Posterior vena cava (tissue), 2 donors: Measurements from ENCODE around the gene FAM236B. TPM values are rescaled to one million over a fixed set of nuclear protein-coding genes. Genes with fewer than 3 reads are reported as not detected.
"Not testable (repeated sequence)": the region's sequence is repeated elsewhere in the genome, so short reads cannot be mapped to it uniquely, and the experiment has no call there.

Source experiments
- DNase-seq: peaks from one replicate; pipeline ENCODE4 v3.0.0-alpha.2; 2020; ENCODE audit warnings: low spot score
- intact Hi-C, 2 donors: fragments of 100-400 bp; cut with DNase I; formaldehyde crosslinking; loops; one replicate each; pipeline versions ENCODE4 v1.14.1 to v1.14.2; 2022 to 2023
- long read RNA-seq, 2 donors: library from polyadenylated mRNA; unstranded; transcript quantifications; one replicate each; pipeline ENCODE4 v2.0.0, GENCODE V29; 2020 to 2021
- total RNA-seq, 2 donors: library from RNA; stranded (reverse); fragmentation: NEBNext Ultra II Directional; extraction: Animal tissue kit (Norgen Biotek cat#: 25700); gene quantifications; one replicate each; pipeline ENCODE4 v1.2.1, GENCODE V29; 2021
- donor health status: DM: yes; HTN: yes; CAD: no.
- donor health status: DM: yes; HTN: yes; CAD: no.

FAM236B gene
- not detected for total RNA-seq
- long read RNA-seq, donor 1 = 0 reads
- long read RNA-seq, donor 2 = 0 reads

GRCh38 chrX:72782560-72782959 lies at the start of gene FAM236B:
Gene FAM236B, minus strand, starts transcription at chrX:72782660. Its CDS starts 100 bp downstream, at chrX:72782560.
- DNase-seq, intact Hi-C loops: not testable (repeated sequence)

GRCh38 chrX:72830701-72831100 lies 48.2 kb upstream of the FAM236B start:
- intact Hi-C loops, DNase-seq: not testable (repeated sequence)

DNA sequence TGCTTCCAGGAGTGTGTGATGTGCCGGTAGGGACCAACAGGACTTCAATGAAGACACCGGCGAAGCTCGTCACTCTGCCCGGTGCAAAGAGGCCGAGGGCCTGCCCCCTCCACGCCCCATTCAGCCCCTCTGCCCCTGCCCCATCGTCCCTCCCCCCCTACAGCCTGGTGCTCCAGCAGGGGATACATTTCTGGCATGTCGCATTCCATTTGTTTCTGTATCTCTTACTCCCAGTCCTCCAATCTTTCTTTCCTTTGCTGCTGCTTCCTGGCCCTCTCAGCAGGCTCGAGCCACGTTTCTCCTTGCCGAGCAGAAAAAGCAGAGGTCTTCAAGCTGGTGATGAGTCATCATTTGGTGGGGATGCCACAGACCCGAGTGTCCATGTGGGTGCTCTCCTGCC lies 25.6 kb upstream of the FAM236B start, which contains the start of gene FAM236D:
Gene FAM236D, minus strand, starts transcription at position 101 of the 400 bp plus-strand sequence. Its CDS starts 100 bp downstream, at position 1.
- DNase-seq, intact Hi-C loops: not testable (repeated sequence)

GRCh38 chrX:72790390-72790789 lies 7.9 kb upstream of the FAM236B start:
- DNase-seq, intact Hi-C loops: not testable (repeated sequence)

DNA sequence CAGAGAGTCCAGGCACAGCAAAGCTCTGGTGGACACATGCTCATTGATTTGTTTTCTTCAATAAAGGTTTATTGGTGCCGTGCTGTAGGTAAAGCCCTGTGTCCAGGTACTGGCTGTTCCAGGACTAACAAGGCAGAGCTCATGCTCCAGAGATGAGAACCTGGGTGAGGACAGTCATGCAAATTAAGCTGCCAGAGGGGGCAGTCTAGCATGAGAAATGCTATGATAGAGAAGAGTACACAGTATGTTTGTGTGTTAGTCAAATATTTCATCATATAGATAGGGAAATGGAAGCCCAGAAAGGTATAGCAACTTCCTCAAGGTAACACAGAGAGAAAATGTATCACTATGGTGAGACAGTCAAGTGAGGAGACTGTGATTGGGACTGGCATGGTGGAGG lies 5.7 kb upstream of the FAM236B start:
- DNase-seq, intact Hi-C loops: not testable (repeated sequence)

- intact Hi-C loops, DNase-seq: not testable (repeated sequence)
Measured at GRCh38 chrX:72783964-72784363, 1.5 kb upstream of the FAM236B start.

- intact Hi-C loops, DNase-seq: not testable (repeated sequence)
Measured at GRCh38 chrX:72783365-72783936, 991 bp upstream of the FAM236B start.

GRCh38 chrX:72778146-72778545 lies 4.3 kb downstream of the FAM236B start:
- DNase-seq, intact Hi-C loops: not testable (repeated sequence)

DNA sequence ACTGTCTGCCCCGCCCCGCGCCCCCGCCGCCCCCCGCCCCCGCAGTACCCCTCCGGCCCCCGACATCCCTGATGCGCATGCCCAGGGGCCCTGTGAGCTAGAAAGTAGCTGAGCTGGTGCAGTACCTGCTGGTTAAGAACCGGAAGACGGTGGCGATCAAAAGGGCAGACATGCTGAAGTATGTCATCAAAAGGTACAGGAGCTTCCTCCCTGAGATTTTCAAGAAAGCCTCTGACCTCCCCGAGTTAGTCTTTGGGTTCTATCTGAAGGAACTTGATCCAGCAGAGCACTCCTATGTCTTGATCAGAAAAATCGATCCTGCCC lies 5.0 kb downstream of the FAM236B start:
- intact Hi-C loops, DNase-seq: not testable (repeated sequence)

DNA sequence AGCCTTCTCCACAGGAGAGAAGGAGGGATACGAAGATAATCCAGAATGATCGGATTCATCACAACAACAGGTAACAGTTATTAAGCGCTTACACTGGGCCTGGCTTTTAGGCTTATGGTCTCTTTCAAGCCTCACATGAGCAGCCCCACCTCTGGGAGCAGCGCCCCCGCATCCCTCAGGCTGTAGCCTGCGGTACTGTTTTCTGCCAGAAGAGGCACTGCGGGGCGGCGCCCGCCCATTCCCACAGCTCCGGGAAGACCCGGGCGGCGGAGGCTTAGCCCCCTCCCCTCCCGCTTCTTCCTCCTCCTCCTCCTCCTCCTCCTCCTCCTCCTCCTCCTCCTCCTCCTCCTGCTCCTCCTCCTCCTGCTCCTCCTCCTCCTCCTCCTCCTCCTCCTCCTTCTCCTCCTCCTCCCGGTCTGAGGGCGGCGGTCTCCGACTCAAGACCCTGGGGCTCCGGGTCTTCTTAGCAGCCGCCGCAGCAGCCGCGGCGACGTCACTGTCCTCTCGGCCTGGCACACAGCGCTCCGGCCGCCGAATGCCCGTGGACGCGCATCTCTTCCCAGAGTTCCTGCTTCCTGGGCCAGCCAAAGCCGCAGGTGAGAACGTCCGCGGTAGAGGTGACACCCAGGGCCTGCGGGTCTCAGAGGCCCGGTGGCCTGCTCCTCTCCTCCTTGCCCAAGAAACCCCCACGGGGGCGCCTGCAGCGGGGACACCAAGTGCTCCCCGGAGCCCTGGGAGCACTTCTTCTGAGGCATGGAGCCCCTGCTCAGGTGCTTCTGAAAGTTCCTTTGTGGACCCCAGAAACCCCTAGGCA lies 5.6 kb downstream of the FAM236B start, which contains the start of gene DMRTC1B:
Gene DMRTC1B, plus strand, starts transcription at position 238 of the 814 bp plus-strand sequence. CDS start 68,246 bp downstream, outside the sequence.
- DNase-seq, intact Hi-C loops: not testable (repeated sequence)

- DNase-seq, intact Hi-C loops: not testable (repeated sequence)
Measured at GRCh38 chrX:72760454-72760853, 22.0 kb downstream of the FAM236B start.

DNA sequence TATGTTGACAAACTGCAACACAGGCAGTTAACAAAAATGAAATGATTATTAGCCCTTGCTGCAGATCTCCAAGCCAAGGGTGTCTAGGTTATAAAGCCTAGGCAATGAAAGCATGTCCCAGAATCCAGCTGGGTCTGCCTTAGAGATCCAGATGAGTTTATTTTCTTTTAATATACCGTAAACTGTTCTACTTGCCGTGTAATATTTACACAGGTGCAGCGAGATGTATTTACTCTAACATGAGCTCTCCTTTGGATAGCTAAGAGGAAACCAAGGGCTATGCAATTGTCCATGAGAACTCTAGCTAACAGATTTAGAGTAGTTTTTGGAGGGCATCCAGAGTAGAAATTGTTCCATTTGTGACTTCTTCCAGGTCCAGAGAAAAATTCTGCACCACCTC lies 33.9 kb downstream of the FAM236B start:
- intact Hi-C loops, DNase-seq: not testable (repeated sequence)

DNA sequence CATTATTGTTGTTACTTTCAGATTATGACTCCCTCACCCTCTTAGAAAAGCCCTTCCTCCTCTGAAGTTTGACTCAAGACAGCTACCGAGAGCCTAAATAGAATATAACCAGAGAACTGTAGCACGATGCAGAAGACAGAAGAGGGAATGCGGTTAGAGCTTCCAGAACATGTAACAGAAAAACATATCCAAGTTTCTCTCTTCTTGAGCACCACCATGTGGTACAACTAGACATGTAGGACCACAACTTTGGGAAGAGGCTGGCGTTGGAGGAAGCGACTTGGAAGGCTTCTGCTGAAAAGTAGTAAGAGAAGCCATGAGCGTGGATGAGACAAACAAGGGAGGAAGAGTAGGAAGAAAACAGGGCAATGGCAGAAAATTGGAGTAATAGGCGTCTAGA lies 36.9 kb downstream of the FAM236B start:
- DNase-seq, intact Hi-C loops: not testable (repeated sequence)

DNA sequence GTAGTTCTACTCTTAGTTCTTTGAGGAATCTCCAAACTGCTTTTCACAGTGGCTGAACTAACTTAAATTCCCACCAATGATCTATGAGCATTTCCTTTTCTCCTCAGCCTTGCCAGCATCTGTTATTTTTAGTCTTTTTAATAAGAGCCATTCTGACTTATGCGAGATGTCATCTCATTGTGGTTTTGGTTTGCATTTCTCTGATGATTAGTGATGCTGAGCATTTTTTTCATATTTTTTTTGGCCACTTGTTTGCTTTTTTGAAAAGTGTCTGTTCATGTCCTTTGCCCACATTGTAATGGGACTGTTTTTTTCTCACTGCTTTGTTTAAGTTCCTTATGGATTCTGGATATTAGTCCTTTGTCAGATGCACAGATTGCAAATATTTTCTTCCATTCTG lies 46.9 kb downstream of the FAM236B start:
- intact Hi-C loops = no loop called here
- no peak for DNase-seq

DNA sequence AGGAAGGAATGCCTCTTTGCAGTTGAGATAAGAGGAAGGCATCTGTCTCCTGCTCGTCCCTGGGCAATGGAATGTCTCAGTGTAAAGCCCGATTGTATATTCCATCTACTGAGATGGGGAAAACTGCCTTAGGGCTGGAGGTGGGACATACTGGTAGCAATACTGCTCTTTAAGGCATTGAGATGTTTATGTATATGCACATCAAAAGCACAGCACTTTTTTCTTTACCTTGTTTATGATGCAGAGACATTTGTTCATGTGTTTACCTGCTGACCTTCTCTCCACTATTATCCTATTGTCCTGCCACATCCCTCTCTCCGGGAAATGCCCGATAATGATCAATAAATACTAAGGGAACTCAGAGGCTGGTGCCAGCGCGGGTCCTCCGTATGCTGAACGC lies 48.8 kb downstream of the FAM236B start:
- intact Hi-C loops, DNase-seq: not testable (repeated sequence)

Other genes starting within 250 kb of the FAM236B start
- 10 to 100 TPM; 24.7 to 25.6 TPM for gene HDAC8, start 209.8 kb downstream of the FAM236B start, total RNA-seq
- gene PHKA1, start 68.4 kb downstream of the FAM236B start, total RNA-seq = 1 to 10 TPM; 5.6 to 7.9 TPM
- gene DMRTC1B, start 5.8 kb downstream of the FAM236B start, total RNA-seq = not detected
- not detected for gene FAM236D, start 25.6 kb upstream of the FAM236B start, total RNA-seq
- not detected for gene FAM236C, start 130.0 kb upstream of the FAM236B start, total RNA-seq
- gene FAM236A, start 155.5 kb upstream of the FAM236B start, total RNA-seq = not detected
- gene DMRTC1, start 161.2 kb upstream of the FAM236B start, total RNA-seq = not detected
- not detected for gene PABPC1L2B, start 220.3 kb upstream of the FAM236B start, total RNA-seq